SK-N-SH treated with all-trans-retinoic acid at 6 μM for 48 hours (cell line): ENCODE measurements around the gene SEPTIN5.

Experiments used
- BACH2 ChIP-seq: fragments of 250-450 bp; sonication (Bioruptor Pico); IDR thresholded peaks from 2 replicates; pipeline ENCODE4 v1.9.0; 2021; ENCODE audit warnings: mild to moderate bottlenecking, borderline replicate concordance
- GLIS3 ChIP-seq: fragments of 250-450 bp; sonication (Bioruptor Pico); IDR thresholded peaks from 2 replicates; pipeline ENCODE4 v1.5.0; 2020; ENCODE audit warnings: mild to moderate bottlenecking, moderate library complexity
- RARB ChIP-seq: fragments of 250-450 bp; sonication (Bioruptor Pico); IDR thresholded peaks from 2 replicates; pipeline ENCODE4 v1.8.0; 2021; ENCODE audit warnings: mild to moderate bottlenecking, moderate library complexity
- TCF4 ChIP-seq: fragments of 250-450 bp; sonication (Bioruptor Pico); IDR thresholded peaks from 2 replicates; pipeline ENCODE4 v1.8.0; 2021; ENCODE audit warnings: mild to moderate bottlenecking, moderate library complexity, borderline replicate concordance
- ZC3H10 ChIP-seq: fragments of 250-450 bp; sonication (Bioruptor Pico); IDR thresholded peaks from 2 replicates; pipeline ENCODE4 v1.5.1; 2021; ENCODE audit warnings: mild to moderate bottlenecking, moderate library complexity
- ZFP3 ChIP-seq: fragments of 250-450 bp; sonication (Bioruptor Pico); IDR thresholded peaks from 2 replicates; pipeline ENCODE4 v1.5.0; 2020; ENCODE audit warnings: mild to moderate bottlenecking, moderate library complexity

DNA sequence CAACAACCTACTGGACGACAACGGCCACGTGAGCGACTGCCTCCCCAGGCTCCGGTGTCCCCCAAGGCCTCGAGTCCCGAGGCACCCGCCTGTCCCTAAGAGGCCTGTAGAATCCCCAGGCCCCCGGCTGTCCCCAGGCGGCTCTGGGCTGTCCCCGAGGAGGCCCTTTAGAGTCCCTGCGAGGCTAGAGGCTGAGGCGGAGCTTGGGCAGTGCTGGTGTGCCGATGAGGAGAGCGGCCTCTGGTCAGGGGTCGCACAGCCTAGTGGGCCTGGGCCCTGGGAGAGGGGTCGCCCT is 49.9 kb downstream of the SEPTIN5 start:
- TF ChIP-seq TCF4 (CRISPR knock-in tag) (no peak), ZC3H10 (CRISPR knock-in tag) (no peak), RARB (no peak), GLIS3 (CRISPR knock-in tag) (no peak), BACH2 (CRISPR knock-in tag) (no peak), ZFP3 (no peak)
